ENCODE results near the gene ALKBH8.

Gene ALKBH8

GRCh38 chr11:107605061-107606006 is 39.8 kb upstream of the ALKBH8 start:
- TF ChIP-seq CTCF (IDR thresholded peaks at IDR 0.05; ENCODE audit: low read depth, low read length) = no peak
- Histone ChIP-seq H3K27me3 (peaks cover 44% of the 10 kb centered on the region), H3K4me1 (no peaks in the 10 kb centered on the region), H3K36me3 (no peaks in the 10 kb centered on the region), H3K9me3 (no peaks in the 10 kb centered on the region), H3K4me3 (ENCODE audit: low read depth, low read length) (no peak overlapping the region)
- no peak for DNase-seq

GRCh38 chr11:107598225-107599139 is 32.9 kb upstream of the ALKBH8 start:
- H3K4me3 ChIP-seq (ENCODE audit: low read depth, low read length) = no peak overlapping the region
- DNase-seq = peak; percentile 34
- peak; percentile 57 for TF ChIP-seq CTCF (IDR thresholded peaks at IDR 0.05; ENCODE audit: low read depth, low read length)
- H3K27me3 ChIP-seq = peaks cover 44% of the 10 kb centered on the region
- H3K9me3 ChIP-seq = no peaks in the 10 kb centered on the region
- H3K4me1 ChIP-seq = no peaks in the 10 kb centered on the region
- H3K36me3 ChIP-seq = no peaks in the 10 kb centered on the region

GRCh38 chr11:107594736-107595135 is 29.2 kb upstream of the ALKBH8 start:
- no peak overlapping the region for H3K4me3 ChIP-seq (ENCODE audit: low read depth, low read length)
- no peak for DNase-seq
- peaks cover 67% of the 10 kb centered on the region for H3K27me3 ChIP-seq
- H3K36me3 ChIP-seq = no peaks in the 10 kb centered on the region
- TF ChIP-seq CTCF (IDR thresholded peaks at IDR 0.05; ENCODE audit: low read depth, low read length) = no peak
- no peaks in the 10 kb centered on the region for H3K4me1 ChIP-seq
- H3K9me3 ChIP-seq = no peaks in the 10 kb centered on the region; the same call in 1 of the 2 replicates

GRCh38 chr11:107593951-107594350 is 28.4 kb upstream of the ALKBH8 start:
- Histone ChIP-seq H3K9me3 (peaks cover 2% of the 10 kb centered on the region; the same call in 1 of the 2 replicates), H3K4me3 (ENCODE audit: low read depth, low read length) (no peak overlapping the region), H3K4me1 (no peaks in the 10 kb centered on the region), H3K27me3 (peaks cover 75% of the 10 kb centered on the region), H3K36me3 (no peaks in the 10 kb centered on the region)
- DNase-seq = no peak
- no peak for TF ChIP-seq CTCF (IDR thresholded peaks at IDR 0.05; ENCODE audit: low read depth, low read length)

GRCh38 chr11:107592813-107593212 is 27.3 kb upstream of the ALKBH8 start:
- peaks cover 80% of the 10 kb centered on the region for H3K27me3 ChIP-seq
- H3K9me3 ChIP-seq = peaks cover 4% of the 10 kb centered on the region; the same call in 1 of the 2 replicates
- no peaks in the 10 kb centered on the region for H3K36me3 ChIP-seq
- no peak overlapping the region for H3K4me3 ChIP-seq (ENCODE audit: low read depth, low read length)
- TF ChIP-seq CTCF (IDR thresholded peaks at IDR 0.05; ENCODE audit: low read depth, low read length) = no peak
- H3K4me1 ChIP-seq = no peaks in the 10 kb centered on the region
- DNase-seq = no peak

All from BE2C (cell line).